Vagina (tissue), 2 donors: ENCODE results near the gene ERC2. TPM values are rescaled to one million over a fixed set of nuclear protein-coding genes. Genes with fewer than 3 reads are reported as not detected.

Experiments
- DNase-seq, 2 donors: peaks; one replicate each; pipeline ENCODE4 v3.0.0-alpha.2; 2017; ENCODE audit errors: extremely low spot score in 2 of 2
- H3K27ac ChIP-seq: fragments of 200-600 bp; sonication (generic); one replicate; pipeline ENCODE4 v1.5.1; 2019
- H3K27me3 ChIP-seq: fragments of 200-600 bp; sonication (generic); one replicate; pipeline ENCODE4 v1.5.1; 2019
- H3K36me3 ChIP-seq, 2 donors: fragments of 200-600 bp; sonication (generic); one replicate each; pipeline ENCODE4 v1.5.1; 2017 to 2019
- H3K4me1 ChIP-seq: fragments of 200-600 bp; sonication (generic); one replicate; pipeline ENCODE4 v1.5.1; 2019
- H3K4me3 ChIP-seq, 2 donors: fragments of 200-600 bp; sonication (generic); 1 replicate in 1 of 2; 2 replicates in 1 of 2; pipeline ENCODE4 v1.5.1; 2016 to 2019
- H3K9me3 ChIP-seq: fragments of 200-600 bp; sonication (generic); one replicate; pipeline ENCODE4 v1.5.1; 2019
- CTCF ChIP-seq, 3 experiments: fragments of 450-650 bp in 2 of 3; fragments of 200-600 bp in 1 of 3; sonication (generic) in 1 of 3; IDR thresholded peaks; one replicate each; pipeline ENCODE4 v1.5.1; 2017 to 2019; ENCODE audit warnings: antibody characterized with exemption in 3 of 3, mild to moderate bottlenecking in 2 of 3, moderate library complexity in 2 of 3
- POLR2A ChIP-seq, 2 donors: fragments of 450-650 bp; IDR thresholded peaks; one replicate each; pipeline ENCODE4 v1.6.1; 2017; ENCODE audit warnings: antibody characterized with exemption in 2 of 2, mild to moderate bottlenecking in 2 of 2, moderate library complexity in 2 of 2
- POLR2AphosphoS5 ChIP-seq, 2 donors: sonication (generic); formaldehyde crosslinking; IDR thresholded peaks; one replicate each; pipeline ENCODE4 v1.9.0; 2017; ENCODE audit warnings: antibody characterized with exemption in 2 of 2, mild to moderate bottlenecking in 2 of 2, low read depth in 1 of 2; ENCODE audit not compliant: insufficient read depth in 1 of 2
- intact Hi-C: fragments of 100-400 bp; cut with DNase I; formaldehyde crosslinking; loops from one replicate; pipeline ENCODE4 v1.15.1; 2023
- total RNA-seq: library from RNA; depleted of rRNA; stranded (reverse); fragments of >200 nt; gene quantifications from one replicate; pipeline ENCODE4 v1.2.3, GENCODE V29; 2016

Gene ERC2
- total RNA-seq, 1 donor from 2014 or later, result 1.2 TPM

- intact Hi-C loops, result no loop called here
- H3K27ac ChIP-seq, result no peak overlapping the region
- no peak for DNase-seq
- H3K27me3 ChIP-seq, result no peaks in the 10 kb centered on the region
- H3K4me3 ChIP-seq, result no peak overlapping the region
- TF ChIP-seq CTCF (IDR thresholded peaks at IDR 0.05) (no peak), POLR2AphosphoS5 (IDR thresholded peaks at IDR 0.05; ENCODE audit: insufficient read depth in 1 of 2, low read depth in 1 of 2) (no peak)
- H3K4me1 ChIP-seq, result peaks cover 6% of the 10 kb centered on the region
- no peaks in the 10 kb centered on the region for H3K36me3 ChIP-seq
- H3K9me3 ChIP-seq, result no peaks in the 10 kb centered on the region
Measured at GRCh38 chr3:55641964-55642363, 826.3 kb downstream of the ERC2 start.

- no peak for DNase-seq
- Histone ChIP-seq H3K36me3 (no peaks in the 10 kb centered on the region), H3K9me3 (no peaks in the 10 kb centered on the region), H3K4me3 (no peak overlapping the region), H3K27me3 (no peaks in the 10 kb centered on the region), H3K27ac (no peak overlapping the region), H3K4me1 (peaks cover 6% of the 10 kb centered on the region)
- TF ChIP-seq CTCF (IDR thresholded peaks at IDR 0.05) (no peak), POLR2A (IDR thresholded peaks at IDR 0.05) (no peak), POLR2AphosphoS5 (IDR thresholded peaks at IDR 0.05; ENCODE audit: insufficient read depth in 1 of 2, low read depth in 1 of 2) (no peak)
- intact Hi-C loops, result no loop called here
Measured at GRCh38 chr3:55639896-55640765, 828.1 kb downstream of the ERC2 start.

- no peaks in the 10 kb centered on the region for H3K27me3 ChIP-seq
- peaks cover 6% of the 10 kb centered on the region for H3K4me1 ChIP-seq
- no peak overlapping the region for H3K27ac ChIP-seq
- no peaks in the 10 kb centered on the region for H3K36me3 ChIP-seq
- TF ChIP-seq POLR2AphosphoS5 (IDR thresholded peaks at IDR 0.05; ENCODE audit: insufficient read depth in 1 of 2, low read depth in 1 of 2) (no peak), CTCF (IDR thresholded peaks at IDR 0.05) (no peak), POLR2A (IDR thresholded peaks at IDR 0.05) (no peak)
- no peaks in the 10 kb centered on the region for H3K9me3 ChIP-seq
- no peak for DNase-seq
- intact Hi-C loops, result no loop called here
- H3K4me3 ChIP-seq, result no peak overlapping the region
Measured at GRCh38 chr3:55639143-55639542, 829.1 kb downstream of the ERC2 start.

GRCh38 chr3:55637906-55638638 is 830.2 kb downstream of the ERC2 start:
- no peak for DNase-seq
- Histone ChIP-seq H3K9me3 (no peaks in the 10 kb centered on the region), H3K4me1 (peaks cover 6% of the 10 kb centered on the region), H3K4me3 (no peak overlapping the region), H3K27me3 (no peaks in the 10 kb centered on the region), H3K27ac (no peak overlapping the region), H3K36me3 (no peaks in the 10 kb centered on the region)
- TF ChIP-seq POLR2AphosphoS5 (IDR thresholded peaks at IDR 0.05; ENCODE audit: insufficient read depth in 1 of 2, low read depth in 1 of 2), result no peak
- intact Hi-C loops, result no loop called here

GRCh38 chr3:55636300-55637195 is 831.7 kb downstream of the ERC2 start:
- no peaks in the 10 kb centered on the region for H3K27me3 ChIP-seq
- TF ChIP-seq CTCF (IDR thresholded peaks at IDR 0.05) (no peak), POLR2A (IDR thresholded peaks at IDR 0.05) (no peak), POLR2AphosphoS5 (IDR thresholded peaks at IDR 0.05; ENCODE audit: insufficient read depth in 1 of 2, low read depth in 1 of 2) (no peak)
- DNase-seq, result no peak
- intact Hi-C loops, result no loop called here
- no peaks in the 10 kb centered on the region for H3K36me3 ChIP-seq
- H3K4me3 ChIP-seq, result no peak overlapping the region
- no peak overlapping the region for H3K27ac ChIP-seq
- no peaks in the 10 kb centered on the region for H3K9me3 ChIP-seq
- H3K4me1 ChIP-seq, result peaks cover 6% of the 10 kb centered on the region
